ENCODE results near the gene SLC38A9.
"Not testable (repeated sequence)": the region's sequence is repeated elsewhere in the genome, so short reads cannot be mapped to it uniquely, and the experiment has no call there.

SLC38A9 gene

GRCh38 chr5:55712023-55712859 lies at the start of gene SLC38A9:
SLC38A9 (minus strand) TSS chr5:55712324; CDS start chr5:55697958, 14,366 bp downstream.
- Mint-ChIP-seq H3K9me3 (ENCODE audit: low read depth) (peaks cover 11% of the 10 kb centered on the region), H3K4me3 (peak within 1 kb of the TSS; percentile 100), H3K4me1 (ENCODE audit: low read depth) (peaks cover 23% of the 10 kb centered on the region), H3K36me3 (peaks cover 11% of the 10 kb centered on the region), H3K27ac (peak within 1 kb of the TSS; percentile 95), H3K27me3 (peaks cover 3% of the 10 kb centered on the region)

GRCh38 chr5:55761721-55762120 lies 49.6 kb upstream of the SLC38A9 start:
- not testable (repeated sequence) for H3K4me3 Mint-ChIP-seq; H3K36me3 Mint-ChIP-seq; H3K9me3 Mint-ChIP-seq (ENCODE audit: low read depth); H3K27ac Mint-ChIP-seq
- peaks cover 12% of the 10 kb centered on the region for H3K27me3 Mint-ChIP-seq
- H3K4me1 Mint-ChIP-seq (ENCODE audit: low read depth), result peaks cover 19% of the 10 kb centered on the region

- Mint-ChIP-seq H3K4me3 (peak overlapping the region; percentile 50), H3K27ac (peak overlapping the region; percentile 76), H3K9me3 (ENCODE audit: low read depth) (no peaks in the 10 kb centered on the region), H3K27me3 (peaks cover 14% of the 10 kb centered on the region), H3K36me3 (peaks cover 4% of the 10 kb centered on the region), H3K4me1 (ENCODE audit: low read depth) (peaks cover 11% of the 10 kb centered on the region)
Measured at GRCh38 chr5:55758714-55759113, 46.6 kb upstream of the SLC38A9 start.

GRCh38 chr5:55758231-55758630 lies 46.1 kb upstream of the SLC38A9 start:
- Mint-ChIP-seq H3K27ac (peak overlapping the region; percentile 76), H3K27me3 (peaks cover 14% of the 10 kb centered on the region), H3K4me1 (ENCODE audit: low read depth) (peaks cover 7% of the 10 kb centered on the region), H3K36me3 (peaks cover 4% of the 10 kb centered on the region), H3K4me3 (no peak overlapping the region), H3K9me3 (ENCODE audit: low read depth) (no peaks in the 10 kb centered on the region)

GRCh38 chr5:55750499-55750898 lies 38.4 kb upstream of the SLC38A9 start:
- H3K4me3 Mint-ChIP-seq, result no peak overlapping the region
- H3K27ac Mint-ChIP-seq, result no peak overlapping the region
- no peaks in the 10 kb centered on the region for H3K4me1 Mint-ChIP-seq (ENCODE audit: low read depth)
- no peaks in the 10 kb centered on the region for H3K36me3 Mint-ChIP-seq
- H3K9me3 Mint-ChIP-seq (ENCODE audit: low read depth), result no peaks in the 10 kb centered on the region
- H3K27me3 Mint-ChIP-seq, result peaks cover 2% of the 10 kb centered on the region

- Mint-ChIP-seq H3K27ac (no peak overlapping the region), H3K4me3 (no peak overlapping the region), H3K9me3 (ENCODE audit: low read depth) (no peaks in the 10 kb centered on the region), H3K27me3 (peaks cover 2% of the 10 kb centered on the region), H3K4me1 (ENCODE audit: low read depth) (no peaks in the 10 kb centered on the region), H3K36me3 (no peaks in the 10 kb centered on the region)
Measured at GRCh38 chr5:55750063-55750462, 37.9 kb upstream of the SLC38A9 start.

- Mint-ChIP-seq H3K27ac (no peak overlapping the region), H3K9me3 (ENCODE audit: low read depth) (no peaks in the 10 kb centered on the region), H3K4me3 (no peak overlapping the region), H3K27me3 (peaks cover 2% of the 10 kb centered on the region), H3K36me3 (no peaks in the 10 kb centered on the region), H3K4me1 (ENCODE audit: low read depth) (no peaks in the 10 kb centered on the region)
Measured at GRCh38 chr5:55749387-55749786, 37.3 kb upstream of the SLC38A9 start.

DNA sequence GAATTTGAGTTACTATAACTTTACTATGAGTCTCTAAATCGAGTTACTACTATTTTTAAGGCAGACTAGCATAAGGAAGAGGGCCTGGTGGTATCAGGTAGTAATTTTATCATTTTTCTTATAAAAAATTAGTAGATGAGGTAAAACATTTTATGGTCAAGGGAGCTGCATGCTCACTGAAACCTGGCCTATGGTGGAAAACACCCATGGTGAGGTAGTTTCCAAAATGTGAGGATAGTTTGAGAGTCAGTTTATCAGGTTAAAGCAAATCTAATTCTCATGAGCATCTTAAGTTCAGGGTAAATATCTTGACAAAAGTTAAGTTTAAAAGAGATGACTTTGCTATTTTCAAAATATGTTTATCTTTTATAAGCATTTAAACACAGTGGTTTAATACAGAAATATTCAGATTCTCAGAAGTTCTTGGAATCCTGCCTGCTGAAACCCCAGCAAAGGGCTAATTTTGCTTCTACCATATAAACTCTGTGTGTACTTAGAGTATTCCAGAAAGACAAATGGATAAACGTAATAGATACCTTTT lies 35.7 kb upstream of the SLC38A9 start:
- H3K27ac Mint-ChIP-seq, result no peak overlapping the region
- no peak overlapping the region for H3K4me3 Mint-ChIP-seq
- no peaks in the 10 kb centered on the region for H3K36me3 Mint-ChIP-seq
- no peaks in the 10 kb centered on the region for H3K9me3 Mint-ChIP-seq (ENCODE audit: low read depth)
- no peaks in the 10 kb centered on the region for H3K4me1 Mint-ChIP-seq (ENCODE audit: low read depth)
- peaks cover 2% of the 10 kb centered on the region for H3K27me3 Mint-ChIP-seq

DNA sequence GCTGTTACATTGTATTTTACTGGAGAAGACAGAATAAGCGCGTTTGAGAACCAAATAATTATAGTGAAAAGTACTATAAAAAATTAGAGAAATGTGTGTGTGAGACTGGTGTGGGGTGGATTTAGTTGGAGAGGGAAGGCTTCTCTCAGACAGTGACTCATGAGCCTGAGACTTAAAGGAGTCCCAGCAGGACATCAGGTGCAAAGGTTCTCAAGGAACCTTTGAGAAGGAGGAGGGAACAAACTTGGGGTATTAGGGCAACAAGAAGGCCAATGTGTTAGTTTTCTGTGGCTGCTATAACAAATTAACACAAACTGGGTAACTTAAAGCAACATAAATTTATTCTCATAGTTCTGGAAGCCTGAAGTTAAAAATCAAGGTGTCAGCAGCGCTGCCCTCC lies 30.7 kb upstream of the SLC38A9 start:
- H3K27ac Mint-ChIP-seq, result no peak overlapping the region
- no peak overlapping the region for H3K4me3 Mint-ChIP-seq
- H3K36me3 Mint-ChIP-seq, result no peaks in the 10 kb centered on the region
- H3K9me3 Mint-ChIP-seq (ENCODE audit: low read depth), result no peaks in the 10 kb centered on the region
- no peaks in the 10 kb centered on the region for H3K4me1 Mint-ChIP-seq (ENCODE audit: low read depth)
- no peaks in the 10 kb centered on the region for H3K27me3 Mint-ChIP-seq

DNA sequence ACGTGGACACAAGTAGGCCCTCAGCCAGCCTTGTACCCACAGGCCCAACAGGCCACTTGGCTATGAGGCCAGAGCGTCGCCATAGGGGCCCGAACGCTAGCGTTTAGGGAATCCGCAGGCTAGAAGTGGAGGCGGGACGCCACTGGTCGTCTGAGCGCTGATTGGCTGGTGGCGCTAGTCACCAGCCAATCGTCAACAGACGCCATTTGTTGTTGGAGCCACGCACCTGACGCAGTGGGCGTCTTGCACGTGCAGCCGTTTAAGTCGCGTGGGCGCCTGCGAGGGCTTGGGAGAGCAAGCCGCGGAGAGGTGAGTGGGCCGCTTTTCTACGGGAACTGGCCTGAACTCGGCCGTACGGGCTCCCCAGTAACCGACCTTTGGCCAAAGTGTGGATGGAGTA lies 25.7 kb upstream of the SLC38A9 start, which contains the start of gene DDX4:
DDX4 (plus strand) TSS at position 269 of the 400 bp plus-strand sequence. CDS start 903 bp downstream, outside the sequence.
- no peaks in the 10 kb centered on the region for H3K9me3 Mint-ChIP-seq (ENCODE audit: low read depth)
- no peak within 1 kb of the TSS for H3K27ac Mint-ChIP-seq

GRCh38 chr5:55734658-55735057 lies 22.5 kb upstream of the SLC38A9 start:
- Mint-ChIP-seq H3K4me1 (ENCODE audit: low read depth) (no peaks in the 10 kb centered on the region), H3K4me3 (no peak overlapping the region), H3K36me3 (no peaks in the 10 kb centered on the region), H3K9me3 (ENCODE audit: low read depth) (no peaks in the 10 kb centered on the region), H3K27ac (no peak overlapping the region), H3K27me3 (no peaks in the 10 kb centered on the region)

More for the DNA sequence above, 25.7 kb upstream of the SLC38A9 start, which contains the start of gene DDX4:
- no peaks in the 10 kb centered on the region for H3K36me3 Mint-ChIP-seq
- no peaks in the 10 kb centered on the region for H3K27me3 Mint-ChIP-seq
- H3K4me3 Mint-ChIP-seq, result no peak within 1 kb of the TSS
- no peaks in the 10 kb centered on the region for H3K4me1 Mint-ChIP-seq (ENCODE audit: low read depth)

DNA sequence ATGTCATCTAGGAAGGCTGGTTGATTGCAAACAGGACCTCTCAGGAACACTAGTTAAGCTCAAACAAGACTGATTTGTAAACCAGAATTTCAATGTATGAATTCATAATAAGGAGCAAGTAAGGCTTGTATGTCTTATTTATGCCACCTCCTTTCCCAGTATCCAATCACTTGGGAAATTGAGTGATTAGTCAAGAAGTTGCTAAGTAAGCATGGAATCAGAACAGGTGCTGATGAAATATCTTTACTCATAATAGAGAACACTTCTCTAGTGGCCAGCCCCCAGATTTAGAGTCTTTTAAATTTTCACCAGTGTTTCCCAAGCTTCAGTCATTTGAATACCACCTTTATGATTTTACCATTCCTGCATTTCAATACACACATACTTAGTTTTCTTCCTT lies 20.5 kb upstream of the SLC38A9 start:
- no peak overlapping the region for H3K4me3 Mint-ChIP-seq
- H3K4me1 Mint-ChIP-seq (ENCODE audit: low read depth), result no peaks in the 10 kb centered on the region
- H3K27me3 Mint-ChIP-seq, result no peaks in the 10 kb centered on the region
- no peak overlapping the region for H3K27ac Mint-ChIP-seq
- H3K9me3 Mint-ChIP-seq (ENCODE audit: low read depth), result no peaks in the 10 kb centered on the region
- no peaks in the 10 kb centered on the region for H3K36me3 Mint-ChIP-seq

GRCh38 chr5:55731848-55732247 lies 19.7 kb upstream of the SLC38A9 start:
- Mint-ChIP-seq H3K36me3 (no peaks in the 10 kb centered on the region), H3K9me3 (ENCODE audit: low read depth) (no peaks in the 10 kb centered on the region), H3K4me3 (no peak overlapping the region), H3K4me1 (ENCODE audit: low read depth) (no peaks in the 10 kb centered on the region), H3K27me3 (no peaks in the 10 kb centered on the region), H3K27ac (no peak overlapping the region)

DNA sequence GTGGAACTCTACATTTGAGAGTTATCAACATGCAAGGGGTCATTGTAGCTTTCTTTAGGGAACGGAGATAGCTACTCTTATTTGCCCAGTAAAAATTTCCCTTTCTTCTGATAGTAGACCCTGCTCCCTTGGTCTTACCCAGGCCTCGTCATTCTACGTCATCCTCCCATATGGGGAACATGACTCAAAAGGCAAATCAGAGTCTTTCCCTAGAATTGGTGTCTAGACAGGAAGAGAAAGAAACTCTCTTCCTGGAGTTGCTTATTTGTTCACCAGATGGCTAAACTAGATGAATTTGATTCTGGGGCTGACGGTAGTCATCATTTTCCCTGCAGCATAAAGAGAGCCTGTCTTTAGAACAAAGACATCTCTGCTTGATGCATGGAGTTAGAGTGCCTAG lies 12.2 kb upstream of the SLC38A9 start:
- Mint-ChIP-seq H3K4me1 (ENCODE audit: low read depth) (no peaks in the 10 kb centered on the region), H3K27ac (no peak overlapping the region), H3K27me3 (no peaks in the 10 kb centered on the region), H3K4me3 (no peak overlapping the region), H3K9me3 (ENCODE audit: low read depth) (no peaks in the 10 kb centered on the region), H3K36me3 (no peaks in the 10 kb centered on the region)

GRCh38 chr5:55720188-55720703 lies 8.1 kb upstream of the SLC38A9 start:
- Mint-ChIP-seq H3K27me3 (peaks cover 3% of the 10 kb centered on the region), H3K4me3 (no peak overlapping the region), H3K27ac (no peak overlapping the region), H3K4me1 (ENCODE audit: low read depth) (no peaks in the 10 kb centered on the region), H3K36me3 (peaks cover 7% of the 10 kb centered on the region), H3K9me3 (ENCODE audit: low read depth) (peaks cover 9% of the 10 kb centered on the region)
